Activated CD4-positive, alpha-beta memory T cell treated with anti-CD3 and anti-CD28 coated beads for 36 hours (primary cell): ENCODE measurements around the gene KRT20. TPM values are rescaled to one million over a fixed set of nuclear protein-coding genes. Genes with fewer than 3 reads are reported as not detected.

ENCODE experiments used
- CTCF ChIA-PET: fragments of 350-600 bp; sonication (Branson Sonifier 250); formaldehyde crosslinking; loops from one replicate; lab custom pipeline; 2021; ENCODE audit warnings: antibody characterized with exemption, inconsistent platforms; lab: Charles Lee
- POLR2A ChIA-PET: fragments of 350-600 bp; sonication (Branson Sonifier 250); formaldehyde crosslinking; loops from one replicate; lab custom pipeline; 2021; ENCODE audit warnings: antibody characterized with exemption; lab: Charles Lee
- DNase-seq: peaks from one replicate; pipeline ENCODE4 v3.0.0-alpha.2; 2020
- H3K27ac Mint-ChIP-seq: one replicate; pipeline ENCODE4 v1.8.0; 2021; ENCODE audit warnings: mixed read lengths
- H3K27me3 Mint-ChIP-seq: one replicate; pipeline ENCODE4 v1.8.0; 2021; ENCODE audit warnings: mixed read lengths
- H3K36me3 Mint-ChIP-seq: one replicate; pipeline ENCODE4 v1.8.0; 2021; ENCODE audit warnings: mixed read lengths
- H3K4me1 Mint-ChIP-seq: one replicate; pipeline ENCODE4 v1.8.0; 2021; ENCODE audit warnings: low read depth, mixed read lengths
- H3K4me3 Mint-ChIP-seq: one replicate; pipeline ENCODE4 v1.8.0; 2021; ENCODE audit warnings: mild to moderate bottlenecking, mixed read lengths
- H3K9me3 Mint-ChIP-seq: one replicate; pipeline ENCODE4 v1.8.0; 2021; ENCODE audit warnings: mixed read lengths
- intact Hi-C: fragments of 100-400 bp; cut with micrococcal nuclease; formaldehyde crosslinking; loops from one replicate; pipeline ENCODE4 v1.15.1; 2023
- total RNA-seq, 2 experiments: library from RNA; stranded (reverse); gene quantifications; one replicate each; pipeline ENCODE4 v1.2.3, GENCODE V29; 2021

Gene KRT20
- total RNA-seq, 2 experiments from 2014 or later, result not detected

GRCh38 chr17:40895106-40895730 is 10.2 kb upstream of the KRT20 start:
- no peak for DNase-seq
- no peaks in the 10 kb centered on the region for H3K4me1 Mint-ChIP-seq
- no peaks in the 10 kb centered on the region for H3K36me3 Mint-ChIP-seq
- H3K27ac Mint-ChIP-seq, result no peak overlapping the region
- POLR2A ChIA-PET, result no interaction called here
- H3K4me3 Mint-ChIP-seq, result no peak overlapping the region
- CTCF ChIA-PET, result interaction anchor here (1.5 kb wide), 1 partner anchor 427 kb away, joined by 3 read pairs; no protein-coding TSS in a partner anchor
- intact Hi-C loops, result no loop called here
- H3K27me3 Mint-ChIP-seq, result peaks cover 21% of the 10 kb centered on the region
- no peaks in the 10 kb centered on the region for H3K9me3 Mint-ChIP-seq

- Mint-ChIP-seq H3K4me3 (no peak overlapping the region), H3K4me1 (no peaks in the 10 kb centered on the region), H3K36me3 (no peaks in the 10 kb centered on the region), H3K27ac (no peak overlapping the region), H3K9me3 (no peaks in the 10 kb centered on the region), H3K27me3 (peaks cover 22% of the 10 kb centered on the region)
- CTCF ChIA-PET, result interaction anchor here (1.2 kb wide), 1 partner anchor 25 kb away, joined by 3 read pairs; no protein-coding TSS in a partner anchor
- intact Hi-C loops, result no loop called here
- POLR2A ChIA-PET, result no interaction called here
- no peak for DNase-seq
Measured at GRCh38 chr17:40888196-40888720, 3.2 kb upstream of the KRT20 start.

- no peaks in the 10 kb centered on the region for H3K4me1 Mint-ChIP-seq
- ChIA-PET CTCF (no interaction called here), POLR2A (no interaction called here)
- intact Hi-C loops, result no loop called here
- H3K9me3 Mint-ChIP-seq, result no peaks in the 10 kb centered on the region
- no peak overlapping the region for H3K4me3 Mint-ChIP-seq
- no peaks in the 10 kb centered on the region for H3K36me3 Mint-ChIP-seq
- no peak overlapping the region for H3K27ac Mint-ChIP-seq
- no peak for DNase-seq
- H3K27me3 Mint-ChIP-seq, result peaks cover 14% of the 10 kb centered on the region
Measured at GRCh38 chr17:40886090-40886489, 1.0 kb upstream of the KRT20 start.

- Mint-ChIP-seq H3K27ac (no peak overlapping the region), H3K36me3 (no peaks in the 10 kb centered on the region), H3K4me1 (no peaks in the 10 kb centered on the region), H3K4me3 (no peak overlapping the region), H3K27me3 (peaks cover 6% of the 10 kb centered on the region), H3K9me3 (no peaks in the 10 kb centered on the region)
- no peak for DNase-seq
- intact Hi-C loops, result no loop called here
- ChIA-PET POLR2A (no interaction called here), CTCF (no interaction called here)
Measured at GRCh38 chr17:40883626-40884334, 1.3 kb downstream of the KRT20 start.

- intact Hi-C loops, result no loop called here
- DNase-seq, result no peak
- Mint-ChIP-seq H3K4me3 (no peak overlapping the region), H3K9me3 (no peaks in the 10 kb centered on the region), H3K4me1 (no peaks in the 10 kb centered on the region), H3K27ac (no peak overlapping the region), H3K36me3 (no peaks in the 10 kb centered on the region), H3K27me3 (peaks cover 3% of the 10 kb centered on the region)
- POLR2A ChIA-PET, result no interaction called here
- CTCF ChIA-PET, result no interaction called here
Measured at GRCh38 chr17:40883031-40883430, 2.0 kb downstream of the KRT20 start.

- Mint-ChIP-seq H3K27ac (no peak overlapping the region), H3K4me1 (no peaks in the 10 kb centered on the region), H3K27me3 (no peaks in the 10 kb centered on the region), H3K9me3 (no peaks in the 10 kb centered on the region), H3K36me3 (no peaks in the 10 kb centered on the region), H3K4me3 (no peak overlapping the region)
- ChIA-PET POLR2A (no interaction called here), CTCF (no interaction called here)
- no peak for DNase-seq
- intact Hi-C loops, result no loop called here
Measured at GRCh38 chr17:40879026-40879425, 6.0 kb downstream of the KRT20 start.

GRCh38 chr17:40878044-40878443 is 7.0 kb downstream of the KRT20 start:
- CTCF ChIA-PET, result no interaction called here
- intact Hi-C loops, result no loop called here
- Mint-ChIP-seq H3K4me3 (no peak overlapping the region), H3K27ac (no peak overlapping the region), H3K36me3 (no peaks in the 10 kb centered on the region), H3K9me3 (no peaks in the 10 kb centered on the region), H3K27me3 (peaks cover 1% of the 10 kb centered on the region), H3K4me1 (no peaks in the 10 kb centered on the region)
- POLR2A ChIA-PET, result no interaction called here
- DNase-seq, result no peak

GRCh38 chr17:40873801-40874200 is 11.2 kb downstream of the KRT20 start:
- no peak overlapping the region for H3K27ac Mint-ChIP-seq
- intact Hi-C loops, result no loop called here
- H3K4me1 Mint-ChIP-seq, result no peaks in the 10 kb centered on the region
- ChIA-PET CTCF (interaction anchor here (0.7 to 1.3 kb wide), 2 partner anchors 146 to 789 kb away, joined by 3 to 4 read pairs; no protein-coding TSS in a partner anchor), POLR2A (no interaction called here)
- H3K4me3 Mint-ChIP-seq, result no peak overlapping the region
- no peaks in the 10 kb centered on the region for H3K36me3 Mint-ChIP-seq
- peaks cover 15% of the 10 kb centered on the region for H3K27me3 Mint-ChIP-seq
- no peak for DNase-seq
- no peaks in the 10 kb centered on the region for H3K9me3 Mint-ChIP-seq

- DNase-seq, result no peak
- CTCF ChIA-PET, result interaction anchor here (1.3 kb wide), 1 partner anchor 790 kb away, joined by 4 read pairs; no protein-coding TSS in a partner anchor
- intact Hi-C loops, result no loop called here
- Mint-ChIP-seq H3K36me3 (no peaks in the 10 kb centered on the region), H3K4me3 (no peak overlapping the region), H3K4me1 (no peaks in the 10 kb centered on the region), H3K9me3 (no peaks in the 10 kb centered on the region), H3K27ac (no peak overlapping the region), H3K27me3 (peaks cover 15% of the 10 kb centered on the region)
- POLR2A ChIA-PET, result no interaction called here
Measured at GRCh38 chr17:40873255-40873654, 11.8 kb downstream of the KRT20 start.

- intact Hi-C loops, result no loop called here
- Mint-ChIP-seq H3K27ac (no peak overlapping the region), H3K4me3 (no peak overlapping the region), H3K4me1 (no peaks in the 10 kb centered on the region), H3K36me3 (no peaks in the 10 kb centered on the region), H3K27me3 (peaks cover 15% of the 10 kb centered on the region), H3K9me3 (no peaks in the 10 kb centered on the region)
- POLR2A ChIA-PET, result no interaction called here
- CTCF ChIA-PET, result no interaction called here
- DNase-seq, result no peak
Measured at GRCh38 chr17:40872416-40872815, 12.6 kb downstream of the KRT20 start.

- peaks cover 17% of the 10 kb centered on the region for H3K27me3 Mint-ChIP-seq
- intact Hi-C loops, result no loop called here
- CTCF ChIA-PET, result interaction anchor here (1.4 kb wide), 1 partner anchor 546 kb away, joined by 4 read pairs; no protein-coding TSS in a partner anchor
- no peaks in the 10 kb centered on the region for H3K9me3 Mint-ChIP-seq
- H3K4me3 Mint-ChIP-seq, result no peak overlapping the region
- POLR2A ChIA-PET, result no interaction called here
- H3K27ac Mint-ChIP-seq, result no peak overlapping the region
- no peaks in the 10 kb centered on the region for H3K4me1 Mint-ChIP-seq
- H3K36me3 Mint-ChIP-seq, result no peaks in the 10 kb centered on the region
- DNase-seq, result no peak
Measured at GRCh38 chr17:40871316-40871715, 13.7 kb downstream of the KRT20 start.

GRCh38 chr17:40870136-40870535 is 14.9 kb downstream of the KRT20 start:
- Mint-ChIP-seq H3K9me3 (no peaks in the 10 kb centered on the region), H3K4me3 (no peak overlapping the region), H3K36me3 (no peaks in the 10 kb centered on the region), H3K4me1 (no peaks in the 10 kb centered on the region), H3K27me3 (peaks cover 17% of the 10 kb centered on the region), H3K27ac (no peak overlapping the region)
- ChIA-PET POLR2A (no interaction called here), CTCF (no interaction called here)
- no peak for DNase-seq
- intact Hi-C loops, result no loop called here
